ENCODE results near the gene SDHD. TPM values are rescaled to one million over a fixed set of nuclear protein-coding genes. Genes with fewer than 3 reads are reported as not detected.

Gene SDHD
- total RNA-seq, 1 experiment from 2014 or later = 143 TPM

DNA sequence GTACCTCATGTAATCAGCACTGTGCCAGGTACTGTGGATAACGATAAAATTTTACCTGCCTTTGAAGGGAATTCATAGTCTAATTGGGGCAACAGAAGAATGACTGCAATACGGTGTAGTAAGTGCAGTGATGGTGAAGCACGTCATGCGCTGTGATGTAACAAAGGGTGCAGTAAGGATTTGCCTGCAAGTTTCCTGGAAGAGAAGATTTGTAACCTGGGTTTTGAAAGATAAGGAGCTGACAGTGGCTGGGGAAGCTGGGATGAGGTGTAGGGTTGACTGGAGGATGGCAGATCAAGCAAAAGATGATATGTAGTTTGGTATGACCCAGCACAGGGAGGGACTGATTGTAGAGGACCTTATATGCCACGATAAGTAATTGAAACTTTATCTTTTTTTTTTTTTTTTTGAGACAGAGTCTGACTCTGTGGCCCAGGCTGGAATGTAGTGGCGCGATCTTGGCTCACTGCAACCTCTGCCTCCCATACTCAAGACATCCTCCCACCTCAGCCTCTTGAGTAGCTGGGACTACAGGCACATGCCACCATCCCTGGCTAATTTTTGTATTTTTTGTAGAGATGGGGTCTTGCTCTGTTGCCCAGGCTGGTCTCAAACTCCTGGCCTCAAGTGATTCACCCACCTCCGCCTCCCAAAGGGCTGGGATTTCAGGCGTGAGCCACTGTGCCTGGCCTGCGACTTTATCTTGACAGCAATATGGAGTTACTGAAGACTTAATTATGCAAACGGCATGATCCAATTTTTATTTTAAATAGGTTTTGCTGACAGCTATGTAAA, 11.3 kb downstream of the SDHD start:
- no peak for DNase-seq (ENCODE audit: extremely low read depth, low read depth)

DNA sequence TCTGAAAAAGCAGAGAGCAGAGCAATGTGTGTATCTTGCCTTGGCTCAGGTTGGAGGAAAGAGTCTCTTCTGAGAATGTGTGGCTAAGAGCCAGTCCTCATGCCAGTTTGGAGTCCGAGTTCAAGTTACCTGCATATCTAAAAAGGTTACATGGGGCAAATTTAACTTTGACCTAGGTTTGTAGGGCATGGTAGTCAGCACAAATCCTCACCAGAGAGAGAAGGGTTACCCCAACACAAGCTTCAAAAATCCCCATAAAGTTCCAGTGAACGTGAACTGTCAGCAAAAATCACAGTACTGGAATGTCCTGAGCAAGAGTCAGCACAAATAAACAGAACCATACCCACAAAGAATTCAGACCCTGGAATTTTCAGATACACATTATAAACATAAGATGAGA, 13.8 kb downstream of the SDHD start:
- DNase-seq (ENCODE audit: extremely low read depth, low read depth) = no peak

DNA sequence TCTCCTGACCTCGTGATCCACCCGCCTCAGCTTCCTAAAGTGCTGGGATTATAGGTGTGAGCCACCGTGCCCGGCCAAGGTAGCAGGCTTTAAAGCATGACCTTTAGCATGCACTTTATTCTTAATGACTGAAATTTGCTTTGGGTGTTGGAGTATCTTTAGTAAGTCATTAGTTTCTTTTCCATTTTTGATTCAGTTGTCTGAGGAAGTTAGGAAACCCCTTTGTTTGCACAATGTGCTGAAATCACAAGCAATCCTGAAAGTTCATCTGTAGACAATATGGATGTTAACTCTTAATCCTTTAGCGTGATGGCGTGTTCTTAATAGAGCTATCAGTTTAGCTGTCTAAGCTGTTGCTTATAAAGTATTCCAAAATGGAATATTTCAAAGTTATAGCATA, 16.8 kb downstream of the SDHD start:
- no peak for DNase-seq (ENCODE audit: extremely low read depth, low read depth)

DNA sequence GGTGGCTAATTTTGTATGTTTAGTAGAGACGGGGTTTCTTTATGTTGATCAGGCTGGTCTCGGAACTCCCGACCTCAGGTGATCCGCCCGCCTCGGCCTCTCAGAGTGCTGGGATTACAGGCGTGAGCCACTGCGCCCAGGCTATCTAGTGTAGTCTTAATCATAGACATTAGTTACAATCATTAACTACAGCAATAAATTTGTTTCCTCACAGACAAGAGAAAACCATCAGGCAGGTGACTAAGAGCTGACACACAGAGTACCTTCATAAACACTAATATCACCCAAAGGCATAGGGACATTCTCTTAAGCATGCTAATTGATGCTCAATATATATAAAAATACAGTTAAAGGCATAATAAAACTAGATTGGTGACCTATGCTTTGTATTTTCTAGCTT, 19.4 kb downstream of the SDHD start:
- DNase-seq (ENCODE audit: extremely low read depth, low read depth) = no peak

DNA sequence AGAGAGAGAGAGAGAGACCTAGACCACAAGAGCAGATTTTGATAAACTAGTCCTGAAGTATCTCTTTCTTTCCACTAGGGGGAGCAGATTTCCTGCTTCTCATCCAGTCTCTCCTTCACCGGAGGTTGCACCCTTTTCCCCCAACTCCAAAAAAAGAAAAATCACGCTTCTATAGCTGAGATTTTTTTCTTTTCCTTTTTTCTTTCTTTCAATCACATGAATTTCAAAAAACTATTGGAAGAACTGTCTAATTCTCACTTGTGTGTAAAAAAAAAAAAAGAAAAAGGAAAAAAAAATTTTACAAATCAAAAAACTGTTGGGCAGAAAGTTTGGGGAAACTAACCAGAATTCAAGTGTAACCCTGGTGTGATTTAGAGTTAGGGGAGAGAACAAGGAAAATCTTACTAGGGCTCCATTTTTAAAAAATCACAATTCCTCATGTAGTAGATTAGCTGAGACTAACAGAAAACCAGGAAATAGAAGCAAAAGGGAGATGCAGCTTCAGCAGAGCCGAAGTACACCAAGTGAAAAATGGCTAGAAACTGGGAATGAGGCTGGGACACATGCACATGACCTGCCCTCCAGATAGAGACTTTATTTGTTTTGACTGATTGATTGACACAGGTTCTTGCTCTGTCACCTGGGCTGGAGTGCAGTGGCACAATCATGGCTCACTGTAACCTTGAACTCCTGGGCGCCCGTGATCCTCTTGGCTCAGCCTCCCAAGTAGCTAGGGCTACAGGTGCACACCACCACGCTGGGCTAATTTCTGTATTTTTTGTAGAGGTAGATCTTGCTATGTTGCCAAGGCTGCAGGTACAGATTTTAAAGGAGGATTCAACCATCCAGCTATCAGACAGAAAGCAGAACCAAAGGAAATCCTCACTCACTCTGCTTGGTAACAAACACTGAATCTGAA, 27.1 kb downstream of the SDHD start:
- DNase-seq (ENCODE audit: extremely low read depth, low read depth) = peak; percentile 43

DNA sequence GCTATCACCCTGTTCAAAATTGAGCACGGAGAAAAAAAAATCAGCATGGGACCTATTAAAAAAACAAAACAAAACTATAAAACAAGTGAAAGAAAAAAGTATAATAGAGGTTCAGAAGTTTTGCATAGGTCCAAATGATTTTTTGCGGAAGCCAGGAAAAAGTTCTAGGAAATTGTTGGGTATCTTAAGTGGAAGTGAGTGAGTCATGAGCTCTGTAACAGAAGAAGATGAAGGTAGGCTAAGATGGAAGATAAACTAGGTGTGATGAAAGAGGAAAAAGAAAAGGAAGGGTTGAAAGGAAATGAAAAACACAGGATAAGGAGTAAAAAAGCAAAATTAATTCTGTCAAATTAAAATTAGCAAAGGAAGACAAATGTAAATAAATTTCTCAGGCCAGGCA, 27.8 kb downstream of the SDHD start:
- no peak for DNase-seq (ENCODE audit: extremely low read depth, low read depth)

DNA sequence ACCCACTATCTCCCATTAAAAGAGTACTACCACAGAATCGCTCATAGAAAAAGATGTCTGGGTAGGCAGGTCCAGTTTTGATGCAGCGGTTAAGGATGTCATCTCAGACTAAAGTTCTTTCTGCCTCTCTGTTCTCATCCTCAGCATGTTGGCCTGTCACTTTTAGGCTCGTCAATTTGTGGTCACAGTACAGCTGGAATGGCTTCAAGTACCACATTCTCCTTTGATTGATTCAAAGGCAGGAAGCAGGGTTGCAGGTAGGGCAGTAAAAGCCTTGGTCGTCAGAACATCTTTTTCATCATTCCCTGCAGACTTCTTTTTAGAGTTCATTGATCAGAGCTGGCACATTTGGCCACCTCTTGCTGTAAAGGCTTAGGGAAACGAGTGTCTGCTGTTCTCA, 28.7 kb downstream of the SDHD start:
- no peak for DNase-seq (ENCODE audit: extremely low read depth, low read depth)

DNA sequence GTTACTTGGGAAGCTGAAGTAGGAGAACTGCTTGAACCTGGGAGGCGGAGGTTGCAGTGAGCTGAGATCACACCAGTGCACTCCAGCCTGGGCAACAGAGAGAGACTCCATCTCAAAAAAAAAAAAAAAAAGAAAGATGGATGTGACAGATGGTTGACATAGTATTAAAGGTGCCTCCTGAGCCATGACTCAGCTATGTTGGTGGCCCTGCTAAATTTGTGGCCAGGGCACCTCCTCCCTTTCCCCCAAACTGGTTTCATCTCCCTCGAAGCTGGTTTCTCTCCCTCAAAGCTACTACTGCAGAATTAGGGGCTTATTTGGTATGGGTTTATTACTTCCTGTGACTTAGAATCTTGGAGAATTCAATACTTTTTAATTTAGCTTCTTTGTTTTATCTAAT, 31.5 kb downstream of the SDHD start:
- DNase-seq (ENCODE audit: extremely low read depth, low read depth) = no peak

DNA sequence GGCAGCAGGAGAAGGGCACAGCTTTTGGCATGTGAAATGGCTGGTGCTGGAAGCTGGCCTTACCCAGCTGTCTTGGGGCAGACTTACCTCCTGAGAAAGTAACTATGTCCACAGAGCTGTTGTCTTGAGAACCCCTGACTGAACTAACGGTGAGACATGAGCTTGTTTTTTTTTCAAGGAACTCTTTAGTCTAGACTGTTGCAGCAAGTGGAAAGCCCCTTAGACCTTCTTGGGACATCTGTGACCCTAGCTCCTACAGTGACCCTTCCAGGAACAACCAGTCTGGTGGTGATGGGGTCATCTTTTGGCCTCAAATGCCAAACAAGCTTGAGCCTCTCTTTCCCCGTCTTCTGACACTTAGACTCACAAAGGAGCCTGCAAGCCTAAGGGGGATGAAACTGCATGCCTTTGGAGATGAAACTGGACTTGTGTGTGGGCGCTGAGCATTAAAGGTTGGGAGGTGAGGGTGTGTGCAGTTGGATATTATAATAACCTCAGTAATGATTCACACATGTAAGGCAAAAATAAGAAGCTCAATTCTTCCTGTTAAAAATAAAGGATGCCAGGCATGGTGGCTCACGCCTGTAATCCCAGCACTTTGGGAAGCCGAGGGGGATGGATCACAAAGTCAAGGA, 35.4 kb downstream of the SDHD start:
- no peak for DNase-seq (ENCODE audit: extremely low read depth, low read depth)

DNA sequence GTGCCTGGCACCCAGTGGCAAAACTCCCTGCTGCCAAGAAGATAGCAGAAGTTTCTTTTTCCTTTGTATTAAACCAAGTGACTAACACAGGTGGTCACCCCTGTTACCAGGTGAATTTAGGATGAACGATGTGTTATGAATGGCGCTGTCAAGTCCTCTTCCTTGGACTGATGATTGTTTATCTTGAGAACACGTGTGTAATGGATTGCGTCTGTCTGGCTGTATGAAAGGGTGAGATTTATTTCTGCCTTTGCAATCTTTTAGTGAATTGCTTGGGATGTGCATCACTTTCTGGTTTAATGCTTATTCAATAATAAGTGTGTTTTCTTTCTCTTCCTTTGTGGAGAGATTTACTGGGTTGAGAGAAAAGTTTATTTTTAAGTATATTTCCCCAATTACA, 36.5 kb downstream of the SDHD start:
- DNase-seq (ENCODE audit: extremely low read depth, low read depth) = no peak

DNA sequence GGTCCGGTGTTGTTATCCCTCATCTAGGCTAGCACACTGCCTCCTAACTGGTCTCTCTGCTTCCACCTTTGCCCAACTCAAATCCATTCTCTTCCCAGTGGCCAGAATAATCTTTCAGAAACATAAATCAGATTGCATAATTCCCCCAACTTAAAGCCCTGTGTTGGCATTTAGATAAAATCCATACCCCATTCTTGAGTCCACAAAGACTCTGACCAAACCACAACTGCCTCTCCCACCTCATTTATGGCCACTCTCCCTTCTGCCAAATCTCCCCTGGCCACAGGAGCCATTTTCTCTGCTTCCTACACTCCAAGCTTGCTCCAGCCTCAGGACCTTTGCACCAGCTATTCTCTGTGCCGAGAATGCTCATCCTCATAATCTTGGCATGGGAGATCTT, 40.4 kb downstream of the SDHD start:
- no peak for DNase-seq (ENCODE audit: extremely low read depth, low read depth)

DNA sequence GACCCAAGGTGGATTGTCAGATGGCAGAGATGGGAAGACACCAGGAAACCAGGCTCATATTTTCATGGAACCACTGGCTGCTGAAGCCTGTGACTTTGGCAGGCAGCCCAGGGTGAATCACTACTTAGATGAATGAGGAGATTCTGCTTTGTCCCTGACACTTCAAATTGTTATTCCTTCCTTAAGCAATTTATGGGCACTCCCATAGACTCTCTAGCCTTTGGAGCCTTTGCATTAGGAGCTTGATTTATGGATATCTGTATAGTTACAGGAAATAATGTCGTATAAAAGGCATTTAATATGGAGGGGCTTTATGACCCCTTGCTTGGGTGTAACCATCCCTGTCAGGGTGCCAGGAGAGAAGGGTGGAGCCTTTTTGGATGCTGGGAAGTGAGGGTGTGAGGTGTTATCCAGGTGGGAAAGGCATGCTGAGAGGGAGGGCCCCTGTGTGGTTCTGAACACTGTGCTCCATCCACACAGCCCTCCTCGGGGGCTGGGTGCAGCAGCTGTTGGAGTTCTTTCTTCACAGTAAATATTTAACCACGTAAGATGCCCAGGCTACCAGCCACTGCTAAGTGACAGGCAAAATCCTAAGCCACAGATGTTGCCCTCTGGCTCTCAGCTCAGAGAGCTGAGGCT, 41.9 kb downstream of the SDHD start:
- peak; percentile 26 for DNase-seq (ENCODE audit: extremely low read depth, low read depth)

DNA sequence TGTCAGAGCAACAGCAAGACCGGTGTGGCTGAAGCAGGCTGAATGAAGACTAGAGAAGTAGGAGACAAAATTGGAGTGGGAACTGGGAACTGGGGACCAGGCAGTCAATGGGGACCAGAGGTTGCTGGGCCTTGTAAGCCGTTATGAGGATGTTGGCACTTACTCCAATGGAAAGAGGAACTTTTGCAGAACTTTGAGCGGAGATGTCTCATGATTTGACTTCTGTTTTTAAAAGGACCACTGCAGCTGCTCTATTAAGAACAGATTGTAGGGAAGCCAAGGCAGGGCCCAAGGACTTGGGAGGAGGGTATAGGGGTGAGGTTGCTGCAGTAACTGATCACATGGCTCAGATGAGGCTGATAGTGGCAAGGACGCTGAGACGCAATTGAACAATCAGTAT, 43.0 kb downstream of the SDHD start:
- DNase-seq (ENCODE audit: extremely low read depth, low read depth) = no peak

DNA sequence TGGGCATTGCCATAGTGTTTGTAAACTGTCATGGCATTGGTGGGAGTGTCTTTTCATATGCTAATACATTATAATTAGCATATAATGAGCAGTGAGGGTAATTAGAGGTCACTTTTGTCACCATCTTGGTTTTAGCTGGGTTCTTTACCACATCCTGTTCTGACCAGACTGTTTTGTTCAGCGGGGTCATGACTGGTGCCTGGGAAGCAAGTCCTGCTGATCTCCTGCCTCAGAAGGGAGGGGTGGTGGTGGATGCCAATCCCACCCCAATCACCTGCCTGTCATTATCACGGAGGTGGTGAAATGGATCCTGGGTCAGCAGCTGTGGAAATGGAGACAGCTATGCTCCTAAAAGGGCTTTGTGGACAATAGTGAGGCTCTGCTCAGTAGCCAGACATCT, 46.1 kb downstream of the SDHD start:
- DNase-seq (ENCODE audit: extremely low read depth, low read depth) = no peak

DNA sequence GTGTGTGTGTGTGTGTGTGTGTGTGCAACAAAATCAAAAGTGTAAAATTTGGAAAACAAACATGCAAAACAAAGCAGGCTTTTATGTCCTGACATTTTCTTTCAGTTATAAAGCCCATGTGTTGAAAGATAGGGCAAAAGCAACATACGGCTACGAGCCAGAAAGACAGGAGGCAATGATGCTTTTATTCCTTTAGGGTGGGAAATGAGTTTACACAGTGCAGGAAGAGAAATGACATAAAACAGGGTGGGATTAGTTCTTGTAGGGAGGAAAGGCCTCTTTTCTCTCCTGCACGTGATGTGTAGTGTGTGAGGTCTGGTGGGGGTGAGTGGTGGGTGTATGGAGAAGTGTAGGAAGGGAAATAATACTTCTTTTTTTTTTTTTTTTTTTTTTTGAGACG, 47.8 kb downstream of the SDHD start:
- DNase-seq (ENCODE audit: extremely low read depth, low read depth) = no peak

DNA sequence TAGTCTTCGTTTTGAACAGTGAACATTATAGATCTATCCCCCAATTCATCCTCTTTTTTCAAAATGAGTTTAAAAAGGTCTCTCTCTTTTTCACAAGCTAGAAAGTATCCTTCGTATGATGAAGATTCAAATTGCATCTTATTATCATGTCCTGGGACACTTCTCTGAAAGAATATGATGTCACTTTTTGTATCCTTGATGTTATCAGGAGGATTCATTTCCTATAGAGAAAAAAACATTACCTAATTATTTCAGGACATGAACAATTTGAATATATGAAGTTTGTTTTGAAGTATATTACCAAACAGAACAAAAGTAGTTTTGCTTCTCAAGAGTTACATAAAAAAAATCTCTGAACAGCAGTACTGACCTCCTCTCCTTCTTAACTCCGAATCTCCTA, 56.9 kb downstream of the SDHD start:
- no peak for DNase-seq (ENCODE audit: extremely low read depth, low read depth)

Other genes with a start within 250 kb of the SDHD start
- gene ALG9, start 215.3 kb upstream of the SDHD start, total RNA-seq (2014; rRNA removed; shearing (Covaris generic)) = 39.9 and 47.5 TPM in 2 replicates
- 3.1 and 4.7 TPM in 2 replicates for gene FDXACB1, start 207.7 kb upstream of the SDHD start, total RNA-seq (2014; rRNA removed; shearing (Covaris generic))
- gene CFAP68, start 207.3 kb upstream of the SDHD start, total RNA-seq (2014; rRNA removed; shearing (Covaris generic)) = 32.0 and 38.6 TPM in 2 replicates
- gene CRYAB, start 175.1 kb upstream of the SDHD start, total RNA-seq (2014; rRNA removed; shearing (Covaris generic)) = 10.4 and 12.4 TPM in 2 replicates
- gene HSPB2, start 174.1 kb upstream of the SDHD start, total RNA-seq (2014; rRNA removed; shearing (Covaris generic)) = not detected in 2 replicates
- gene C11orf52, start 168.0 kb upstream of the SDHD start, total RNA-seq (2014; rRNA removed; shearing (Covaris generic)) = 0.25 TPM in 1 of 2 replicates, not detected in the other
- 6.3 and 7.4 TPM in 2 replicates for gene DIXDC1, start 149.5 kb upstream of the SDHD start, total RNA-seq (2014; rRNA removed; shearing (Covaris generic))
- 57.8 and 59.1 TPM in 2 replicates for gene DLAT, start 61.5 kb upstream of the SDHD start, total RNA-seq (2014; rRNA removed; shearing (Covaris generic))
- gene PIH1D2, start 12.9 kb upstream of the SDHD start, total RNA-seq (2014; rRNA removed; shearing (Covaris generic)) = 1.8 and 2.8 TPM in 2 replicates
- 19.5 and 20.3 TPM in 2 replicates for gene NKAPD1, start 12.6 kb upstream of the SDHD start, total RNA-seq (2014; rRNA removed; shearing (Covaris generic))
- 63.3 and 69.5 TPM in 2 replicates for gene TIMM8B, start 117 bp upstream of the SDHD start, total RNA-seq (2014; rRNA removed; shearing (Covaris generic))
- gene IL18, start 77.2 kb downstream of the SDHD start, total RNA-seq (2014; rRNA removed; shearing (Covaris generic)) = 4.2 and 6.0 TPM in 2 replicates
- 0.10 TPM in 1 of 2 replicates, not detected in the other for gene TEX12, start 80.5 kb downstream of the SDHD start, total RNA-seq (2014; rRNA removed; shearing (Covaris generic))
- gene BCO2, start 88.6 kb downstream of the SDHD start, total RNA-seq (2014; rRNA removed; shearing (Covaris generic)) = 0.50 and 1.0 TPM in 2 replicates
- gene PTS, start 139.6 kb downstream of the SDHD start, total RNA-seq (2014; rRNA removed; shearing (Covaris generic)) = 73.7 and 86.2 TPM in 2 replicates
- not detected in 2 replicates for gene PLET1, start 174.0 kb downstream of the SDHD start, total RNA-seq (2014; rRNA removed; shearing (Covaris generic))